Panc1 (cell line): ENCODE data around the gene IBA57. TPM values are rescaled to one million over a fixed set of nuclear protein-coding genes. Genes with fewer than 3 reads are reported as not detected.

ENCODE experiments used
- ATAC-seq: fragments of 200-7000 bp; cut with Tn5 transposase; 2 replicates; pipeline ENCODE4 v1.9.1; 2020; ENCODE audit warnings: mild to moderate bottlenecking, moderate library complexity
- BruUV-seq: library from RNA; stranded (reverse); fragments of 400-500 nt; replicated peaks from 2 replicates; lab custom pipeline; 2021; lab: Mats Ljungman, UMichigan
- CTCF ChIA-PET: fragments of 300-600 bp; sonication (Branson Sonifier 250); formaldehyde crosslinking; loops from one replicate; lab custom pipeline; 2022; ENCODE audit warnings: antibody characterized with exemption; lab: Charles Lee
- POLR2A ChIA-PET: fragments of 300-600 bp; sonication (Branson Sonifier 250); formaldehyde crosslinking; loops from one replicate; lab custom pipeline; 2022; ENCODE audit warnings: antibody characterized with exemption; lab: Charles Lee
- DNase-seq: peaks from one replicate; pipeline ENCODE4 v3.0.0-alpha.2; 2010; ENCODE audit warnings: low read depth, low spot score
- H3K27ac ChIP-seq: 2 replicates; pipeline ENCODE4 v1.5.1; 2011; ENCODE audit warnings: mild to moderate bottlenecking, low read length, inconsistent platforms
- H3K27me3 ChIP-seq: fragments of 200-500 bp; sonication (Bioruptor generic); 2 replicates; pipeline ENCODE4 v1.6.0; 2014; ENCODE audit warnings: low read length, inconsistent platforms; ENCODE audit not compliant: control insufficient read depth, insufficient read depth
- H3K36me3 ChIP-seq: fragments of 200-500 bp; sonication (Bioruptor generic); 2 replicates; pipeline ENCODE4 v1.5.1; 2014; ENCODE audit warnings: inconsistent platforms, mild to moderate bottlenecking, low read length, moderate library complexity; ENCODE audit not compliant: control insufficient read depth, insufficient read depth
- H3K4me1 ChIP-seq: 2 replicates; pipeline ENCODE4 v1.5.1; 2011; ENCODE audit warnings: inconsistent platforms, mild to moderate bottlenecking, low read length, moderate library complexity; ENCODE audit not compliant: control insufficient read depth, insufficient read depth
- H3K4me3 ChIP-seq, 2 experiments: 2 replicates each; pipeline ENCODE4 v1.5.1; 2011 to 2012; ENCODE audit warnings: low read depth in 2 of 2, low read length in 2 of 2, mild to moderate bottlenecking in 2 of 2, inconsistent platforms in 1 of 2, moderate library complexity in 1 of 2
- H3K9me3 ChIP-seq: fragments of 200-500 bp; sonication (Bioruptor generic); 2 replicates; pipeline ENCODE4 v1.5.1; 2014; ENCODE audit warnings: low read depth, mild to moderate bottlenecking, inconsistent platforms, low read length, moderate library complexity; ENCODE audit not compliant: control insufficient read depth, insufficient read depth
- POLR2AphosphoS5 ChIP-seq: IDR thresholded peaks from 2 replicates; pipeline ENCODE4 v1.6.1; 2012; ENCODE audit warnings: mild to moderate bottlenecking, low read depth, low read length, moderate library complexity
- SIN3A ChIP-seq: IDR thresholded peaks from 2 replicates; pipeline ENCODE4 v1.6.1; 2012; ENCODE audit warnings: low read depth, mild to moderate bottlenecking, low read length, moderate library complexity, borderline replicate concordance; ENCODE audit not compliant: insufficient read depth
- TCF7L2 ChIP-seq: IDR thresholded peaks from 2 replicates; pipeline ENCODE4 v1.6.1; 2011; ENCODE audit warnings: mild to moderate bottlenecking, low read depth, low read length, inconsistent platforms
- in situ Hi-C: cut with HindIII; loops from 2 replicates; pipeline ENCODE4 v1.10.0; 2016; ENCODE audit warnings: low sequenced_read_pairs, low pct_unique_long_range_greater_than_20kb
- intact Hi-C: fragments of 100-400 bp; cut with micrococcal nuclease; formaldehyde crosslinking; loops from one replicate; pipeline ENCODE4 v1.10.0; 2022; ENCODE audit not compliant: unreplicated experiment
- total RNA-seq: library from RNA; stranded (reverse); gene quantifications from one replicate; pipeline ENCODE4 v1.2.1, GENCODE V29; 2021; ENCODE audit not compliant: unreplicated experiment
- TF ChIP-seq, protein P1 (sequence below), 2 experiments: IDR thresholded peaks; 2 replicates each; pipeline ENCODE4 v1.6.1; 2011 to 2012; ENCODE audit warnings: low read depth in 2 of 2, control low read depth in 1 of 2, low read length in 1 of 2, mild to moderate bottlenecking in 1 of 2, moderate library complexity in 1 of 2; ENCODE audit not compliant: insufficient read depth in 1 of 2
- TF ChIP-seq, protein P2 (sequence below): fragments of 450-650 bp; IDR thresholded peaks from 2 replicates; pipeline ENCODE4 v1.5.1; 2017; ENCODE audit warnings: mild to moderate bottlenecking

IBA57 gene
- total RNA-seq, 1 experiment from 2014 or later = 11.3 TPM

DNA sequence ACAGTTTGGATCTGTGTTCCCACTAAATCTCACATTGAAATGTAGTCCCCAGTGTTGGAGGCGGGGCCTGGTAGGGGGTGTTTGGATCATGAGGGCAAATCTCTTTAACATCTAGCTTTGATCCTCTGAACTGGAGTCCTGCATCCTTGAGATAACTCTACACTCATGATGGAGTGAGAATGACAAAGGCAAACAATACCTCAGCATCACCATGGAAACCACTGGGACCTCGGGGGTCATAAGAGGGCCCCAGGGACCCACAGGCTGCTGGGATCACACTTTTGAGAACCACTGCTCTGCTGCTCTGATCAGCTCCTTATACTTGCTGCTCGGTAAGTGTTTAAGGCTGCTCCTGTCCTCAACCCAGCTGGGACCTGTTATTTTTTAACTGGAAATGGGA, 28.8 kb downstream of the IBA57 start:
- Histone ChIP-seq H3K9me3 (peaks cover 9% of the 10 kb centered on the region; the same call in 1 of the 2 replicates), H3K36me3 (no peaks in the 10 kb centered on the region), H3K4me1 (no peaks in the 10 kb centered on the region), H3K27me3 (no peaks in the 10 kb centered on the region), H3K4me3 (no peak overlapping the region), H3K27ac (no peak overlapping the region)
- no peak for TF ChIP-seq SIN3A
- TF ChIP-seq, protein P1, sequence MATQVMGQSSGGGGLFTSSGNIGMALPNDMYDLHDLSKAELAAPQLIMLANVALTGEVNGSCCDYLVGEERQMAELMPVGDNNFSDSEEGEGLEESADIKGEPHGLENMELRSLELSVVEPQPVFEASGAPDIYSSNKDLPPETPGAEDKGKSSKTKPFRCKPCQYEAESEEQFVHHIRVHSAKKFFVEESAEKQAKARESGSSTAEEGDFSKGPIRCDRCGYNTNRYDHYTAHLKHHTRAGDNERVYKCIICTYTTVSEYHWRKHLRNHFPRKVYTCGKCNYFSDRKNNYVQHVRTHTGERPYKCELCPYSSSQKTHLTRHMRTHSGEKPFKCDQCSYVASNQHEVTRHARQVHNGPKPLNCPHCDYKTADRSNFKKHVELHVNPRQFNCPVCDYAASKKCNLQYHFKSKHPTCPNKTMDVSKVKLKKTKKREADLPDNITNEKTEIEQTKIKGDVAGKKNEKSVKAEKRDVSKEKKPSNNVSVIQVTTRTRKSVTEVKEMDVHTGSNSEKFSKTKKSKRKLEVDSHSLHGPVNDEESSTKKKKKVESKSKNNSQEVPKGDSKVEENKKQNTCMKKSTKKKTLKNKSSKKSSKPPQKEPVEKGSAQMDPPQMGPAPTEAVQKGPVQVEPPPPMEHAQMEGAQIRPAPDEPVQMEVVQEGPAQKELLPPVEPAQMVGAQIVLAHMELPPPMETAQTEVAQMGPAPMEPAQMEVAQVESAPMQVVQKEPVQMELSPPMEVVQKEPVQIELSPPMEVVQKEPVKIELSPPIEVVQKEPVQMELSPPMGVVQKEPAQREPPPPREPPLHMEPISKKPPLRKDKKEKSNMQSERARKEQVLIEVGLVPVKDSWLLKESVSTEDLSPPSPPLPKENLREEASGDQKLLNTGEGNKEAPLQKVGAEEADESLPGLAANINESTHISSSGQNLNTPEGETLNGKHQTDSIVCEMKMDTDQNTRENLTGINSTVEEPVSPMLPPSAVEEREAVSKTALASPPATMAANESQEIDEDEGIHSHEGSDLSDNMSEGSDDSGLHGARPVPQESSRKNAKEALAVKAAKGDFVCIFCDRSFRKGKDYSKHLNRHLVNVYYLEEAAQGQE (IDR thresholded peaks at IDR 0.05; ENCODE audit: insufficient read depth in 1 of 2, low read depth in 2 of 2, low read length in 1 of 2) = no peak
- no peak for TF ChIP-seq TCF7L2
- TF ChIP-seq, protein P2, sequence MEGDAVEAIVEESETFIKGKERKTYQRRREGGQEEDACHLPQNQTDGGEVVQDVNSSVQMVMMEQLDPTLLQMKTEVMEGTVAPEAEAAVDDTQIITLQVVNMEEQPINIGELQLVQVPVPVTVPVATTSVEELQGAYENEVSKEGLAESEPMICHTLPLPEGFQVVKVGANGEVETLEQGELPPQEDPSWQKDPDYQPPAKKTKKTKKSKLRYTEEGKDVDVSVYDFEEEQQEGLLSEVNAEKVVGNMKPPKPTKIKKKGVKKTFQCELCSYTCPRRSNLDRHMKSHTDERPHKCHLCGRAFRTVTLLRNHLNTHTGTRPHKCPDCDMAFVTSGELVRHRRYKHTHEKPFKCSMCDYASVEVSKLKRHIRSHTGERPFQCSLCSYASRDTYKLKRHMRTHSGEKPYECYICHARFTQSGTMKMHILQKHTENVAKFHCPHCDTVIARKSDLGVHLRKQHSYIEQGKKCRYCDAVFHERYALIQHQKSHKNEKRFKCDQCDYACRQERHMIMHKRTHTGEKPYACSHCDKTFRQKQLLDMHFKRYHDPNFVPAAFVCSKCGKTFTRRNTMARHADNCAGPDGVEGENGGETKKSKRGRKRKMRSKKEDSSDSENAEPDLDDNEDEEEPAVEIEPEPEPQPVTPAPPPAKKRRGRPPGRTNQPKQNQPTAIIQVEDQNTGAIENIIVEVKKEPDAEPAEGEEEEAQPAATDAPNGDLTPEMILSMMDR = no peak
- no peak for TF ChIP-seq POLR2AphosphoS5
- DNase-seq (no peak), ATAC-seq (no peak)
- BruUV-seq = no TSS peak
- intact Hi-C loops (no loop called here), in situ Hi-C loops (no loop called here)
- ChIA-PET CTCF (no interaction called here), POLR2A (no interaction called here)

DNA sequence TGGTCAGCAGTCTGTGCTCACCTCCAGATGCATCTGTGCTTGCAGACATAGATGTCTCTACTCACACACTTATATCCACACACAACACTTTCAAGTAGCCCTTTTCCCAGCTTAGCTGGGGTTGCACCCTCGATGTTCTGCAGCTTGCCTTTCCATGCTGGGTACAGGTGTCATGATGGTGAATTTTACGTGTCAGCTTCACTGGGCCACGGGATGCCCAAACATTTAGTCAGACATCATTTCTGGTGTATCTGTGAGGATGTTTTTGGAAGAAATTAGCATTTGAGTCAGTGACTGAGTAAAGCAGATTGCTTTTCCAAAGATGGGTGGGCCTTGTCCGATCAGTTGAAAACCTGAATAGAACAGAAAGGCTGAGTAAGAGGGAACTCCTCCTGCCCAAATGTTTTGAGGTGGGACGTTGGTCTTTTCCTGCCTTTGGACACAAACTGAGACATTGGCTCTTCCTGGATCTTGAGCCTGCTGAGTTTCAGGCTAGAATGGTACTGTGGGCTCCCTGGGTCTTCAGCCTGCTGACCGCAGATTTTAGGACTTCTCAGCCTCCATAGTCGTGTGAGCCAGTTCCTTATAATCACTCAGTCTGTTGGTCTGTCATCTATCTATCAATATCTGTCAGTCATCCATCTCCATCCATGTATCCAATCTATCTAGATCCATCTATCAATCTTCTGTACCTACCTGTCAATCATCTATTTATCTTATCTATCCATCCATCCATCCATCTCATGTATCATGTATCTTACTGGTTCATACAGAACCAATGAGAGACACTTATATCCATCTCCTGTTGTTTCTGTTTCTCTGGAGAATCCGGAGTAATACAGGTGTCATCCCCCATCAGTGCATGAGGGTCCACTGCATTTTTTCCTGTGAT, 29.6 kb downstream of the IBA57 start:
- intact Hi-C loops = no loop called here
- no peak for ATAC-seq
- in situ Hi-C loops = no loop called here
- CTCF ChIA-PET = no interaction called here
- POLR2A ChIA-PET = no interaction called here
- no peaks in the 10 kb centered on the region for H3K36me3 ChIP-seq
- no peaks in the 10 kb centered on the region for H3K27me3 ChIP-seq
- DNase-seq = no peak
- peaks cover 11% of the 10 kb centered on the region; the same call in 1 of the 2 replicates for H3K9me3 ChIP-seq
- no peaks in the 10 kb centered on the region for H3K4me1 ChIP-seq
- no peak overlapping the region for H3K27ac ChIP-seq
- no TSS peak for BruUV-seq
- no peak overlapping the region for H3K4me3 ChIP-seq
- TF ChIP-seq SIN3A = no peak
- TF ChIP-seq, protein P1 (IDR thresholded peaks at IDR 0.05; ENCODE audit: insufficient read depth in 1 of 2, low read depth in 2 of 2, low read length in 1 of 2) = no peak
- TF ChIP-seq, protein P2 = no peak
- no peak for TF ChIP-seq TCF7L2
- TF ChIP-seq POLR2AphosphoS5 = no peak
